ENCODE measurements around the gene UBXN2A.

GRCh38 chr2:23940718-23941620, 706 bp downstream of the UBXN2A start:
- no peak for TF ChIP-seq POLR2A (IDR thresholded peaks at IDR 0.05)
- no peak for TF ChIP-seq CTCF (IDR thresholded peaks at IDR 0.05)

Measured in right lobe of liver (tissue), 4 donors.